GM12878 (cell line): ENCODE measurements around the gene RAB12. TPM values are rescaled to one million over a fixed set of nuclear protein-coding genes. Genes with fewer than 3 reads are reported as not detected.
A peak's percentile ranks its signal among the peaks of the same experiment; 100 is the strongest.

ENCODE experiments used
- ATF7 ChIP-seq: fragments of 450-650 bp; IDR thresholded peaks from 2 replicates; pipeline ENCODE4 v1.6.1; 2016; ENCODE audit warnings: low read depth, mild to moderate bottlenecking
- CBFB ChIP-seq: IDR thresholded peaks from 2 replicates; pipeline ENCODE4 v1.6.1; 2016; ENCODE audit warnings: antibody characterized with exemption, low read depth
- FOXM1 ChIP-seq: IDR thresholded peaks from 2 replicates; pipeline ENCODE4 v1.6.1; 2012; ENCODE audit warnings: low read depth, mild to moderate bottlenecking, inconsistent platforms, low read length, moderate library complexity
- MEF2A ChIP-seq: IDR thresholded peaks from 2 replicates; pipeline ENCODE4 v1.6.1; 2011; ENCODE audit warnings: low read depth, mild to moderate bottlenecking, low read length, moderate library complexity; ENCODE audit not compliant: insufficient read depth
- NFIC ChIP-seq: IDR thresholded peaks from 2 replicates; pipeline ENCODE4 v1.6.1; 2012; ENCODE audit warnings: low read depth, mild to moderate bottlenecking, inconsistent platforms, low read length, moderate library complexity
- NR2F1 ChIP-seq: fragments of 450-650 bp; conservative IDR thresholded peaks from 2 replicates; pipeline ENCODE4 v1.6.1; 2017; ENCODE audit warnings: mild to moderate bottlenecking
- POU2F2 ChIP-seq: IDR thresholded peaks from 3 replicates; pipeline ENCODE4 v1.6.1; 2011; ENCODE audit warnings: low read depth, mild to moderate bottlenecking, low read length, borderline replicate concordance
- RELA ChIP-seq: fragments of 450-650 bp; IDR thresholded peaks from 2 replicates; pipeline ENCODE4 v1.8.0; 2014; ENCODE audit warnings: borderline replicate concordance; ENCODE audit not compliant: partially characterized antibody
- SMAD1 ChIP-seq: fragments of 450-650 bp; IDR thresholded peaks from 2 replicates; pipeline ENCODE4 v1.6.1; 2018; ENCODE audit warnings: mild to moderate bottlenecking, low read depth; ENCODE audit not compliant: partially characterized antibody
- polyA plus RNA-seq, 11 experiments: library from polyadenylated mRNA; depleted of rRNA in 4 of 11; unstranded in 6 of 11; stranded (reverse) in 5 of 11; fragments of >200 nt; fragmentation: Nextera tagmentation in 4 of 11; fragmentation: Illumina TruSeq in 1 of 11; extraction: Ambion mirVana in 4 of 11; extraction: Trizol in 1 of 11; gene quantifications; 1 replicate in 1 of 11; 2 replicates in 10 of 11; pipeline versions ENCODE4 v1.2.1 to v1.2.3, GENCODE V29; 2011 to 2016; ENCODE audit warnings: inconsistent platforms in 2 of 11, missing spikeins in 2 of 11, low read depth in 1 of 11
- total RNA-seq, 4 experiments: library from RNA; depleted of rRNA in 3 of 4; stranded (reverse); fragments of >200 nt in 3 of 4; fragmentation: Illumina TruSeq in 1 of 4; extraction: Trizol in 1 of 4; gene quantifications; 2 replicates each; pipeline versions ENCODE4 v1.2.1 to v1.2.3, GENCODE V29; 2013 to 2021
- TF ChIP-seq, protein P1 (sequence below): fragments of 450-650 bp; IDR thresholded peaks from 2 replicates; pipeline ENCODE4 v1.6.1; 2017; ENCODE audit warnings: mild to moderate bottlenecking, moderate library complexity
- TF ChIP-seq, protein P2 (sequence below): fragments of 450-650 bp; IDR thresholded peaks from 2 replicates; pipeline ENCODE4 v1.6.1; 2016; ENCODE audit warnings: mild to moderate bottlenecking

RAB12 gene
- total and polyA plus RNA-seq, 10 of the 15 experiments (the other 5 are each of a cell fraction or from before 2014, with no cell fraction given) = 0.71 to 29.8 (median 14.0) TPM

DNA sequence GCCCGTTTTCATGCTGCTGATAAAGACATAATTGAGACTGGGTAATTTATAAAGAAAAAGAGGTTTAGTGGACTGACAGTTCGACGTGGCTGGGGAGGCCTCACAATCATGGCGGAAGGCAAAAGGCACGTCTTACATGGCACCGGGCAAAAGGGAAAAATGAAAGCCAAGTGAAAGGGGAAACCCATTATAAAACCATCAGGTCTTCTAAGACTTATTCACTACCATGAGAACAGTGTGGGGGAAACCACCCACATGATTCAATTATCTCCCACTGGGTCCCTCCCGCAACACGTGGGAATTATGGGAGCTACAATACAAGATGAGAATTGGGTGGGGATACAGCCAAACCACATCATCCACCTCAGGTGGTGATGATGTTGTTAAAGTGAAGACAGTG is 3.3 kb upstream of the RAB12 start (continued):
- TF ChIP-seq MEF2A (0 out of 2 replicates have a peak, but pooled peaks have one; percentile 7), SMAD1 (peak; percentile 91), FOXM1 (peak; percentile 36; the same call in 1 of the 2 replicates), ATF7 (peak; percentile 62), RELA (peak; percentile 82), NR2F1 (0 out of 2 replicates have a peak, but pooled peaks have one; percentile 18), CBFB (peak; percentile 59; the same call in 1 of the 2 replicates), POU2F2 (0 out of 3 replicates have a peak, but pooled peaks have one; percentile 20), NFIC (0 out of 2 replicates have a peak, but pooled peaks have one; percentile 54)
- TF ChIP-seq, protein P1, sequence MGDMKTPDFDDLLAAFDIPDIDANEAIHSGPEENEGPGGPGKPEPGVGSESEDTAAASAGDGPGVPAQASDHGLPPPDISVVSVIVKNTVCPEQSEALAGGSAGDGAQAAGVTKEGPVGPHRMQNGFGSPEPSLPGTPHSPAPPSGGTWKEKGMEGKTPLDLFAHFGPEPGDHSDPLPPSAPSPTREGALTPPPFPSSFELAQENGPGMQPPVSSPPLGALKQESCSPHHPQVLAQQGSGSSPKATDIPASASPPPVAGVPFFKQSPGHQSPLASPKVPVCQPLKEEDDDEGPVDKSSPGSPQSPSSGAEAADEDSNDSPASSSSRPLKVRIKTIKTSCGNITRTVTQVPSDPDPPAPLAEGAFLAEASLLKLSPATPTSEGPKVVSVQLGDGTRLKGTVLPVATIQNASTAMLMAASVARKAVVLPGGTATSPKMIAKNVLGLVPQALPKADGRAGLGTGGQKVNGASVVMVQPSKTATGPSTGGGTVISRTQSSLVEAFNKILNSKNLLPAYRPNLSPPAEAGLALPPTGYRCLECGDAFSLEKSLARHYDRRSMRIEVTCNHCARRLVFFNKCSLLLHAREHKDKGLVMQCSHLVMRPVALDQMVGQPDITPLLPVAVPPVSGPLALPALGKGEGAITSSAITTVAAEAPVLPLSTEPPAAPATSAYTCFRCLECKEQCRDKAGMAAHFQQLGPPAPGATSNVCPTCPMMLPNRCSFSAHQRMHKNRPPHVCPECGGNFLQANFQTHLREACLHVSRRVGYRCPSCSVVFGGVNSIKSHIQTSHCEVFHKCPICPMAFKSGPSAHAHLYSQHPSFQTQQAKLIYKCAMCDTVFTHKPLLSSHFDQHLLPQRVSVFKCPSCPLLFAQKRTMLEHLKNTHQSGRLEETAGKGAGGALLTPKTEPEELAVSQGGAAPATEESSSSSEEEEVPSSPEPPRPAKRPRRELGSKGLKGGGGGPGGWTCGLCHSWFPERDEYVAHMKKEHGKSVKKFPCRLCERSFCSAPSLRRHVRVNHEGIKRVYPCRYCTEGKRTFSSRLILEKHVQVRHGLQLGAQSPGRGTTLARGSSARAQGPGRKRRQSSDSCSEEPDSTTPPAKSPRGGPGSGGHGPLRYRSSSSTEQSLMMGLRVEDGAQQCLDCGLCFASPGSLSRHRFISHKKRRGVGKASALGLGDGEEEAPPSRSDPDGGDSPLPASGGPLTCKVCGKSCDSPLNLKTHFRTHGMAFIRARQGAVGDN = peak; percentile 89
- TF ChIP-seq, protein P2, sequence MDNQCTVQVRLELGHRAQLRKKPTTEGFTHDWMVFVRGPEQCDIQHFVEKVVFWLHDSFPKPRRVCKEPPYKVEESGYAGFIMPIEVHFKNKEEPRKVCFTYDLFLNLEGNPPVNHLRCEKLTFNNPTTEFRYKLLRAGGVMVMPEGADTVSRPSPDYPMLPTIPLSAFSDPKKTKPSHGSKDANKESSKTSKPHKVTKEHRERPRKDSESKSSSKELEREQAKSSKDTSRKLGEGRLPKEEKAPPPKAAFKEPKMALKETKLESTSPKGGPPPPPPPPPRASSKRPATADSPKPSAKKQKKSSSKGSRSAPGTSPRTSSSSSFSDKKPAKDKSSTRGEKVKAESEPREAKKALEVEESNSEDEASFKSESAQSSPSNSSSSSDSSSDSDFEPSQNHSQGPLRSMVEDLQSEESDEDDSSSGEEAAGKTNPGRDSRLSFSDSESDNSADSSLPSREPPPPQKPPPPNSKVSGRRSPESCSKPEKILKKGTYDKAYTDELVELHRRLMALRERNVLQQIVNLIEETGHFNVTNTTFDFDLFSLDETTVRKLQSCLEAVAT = peak; percentile 80
- TF ChIP-seq, all 136 proteins: peak for 30
